Keratinocyte (primary cell): Measurements from ENCODE around the gene VAMP5.

Experiments
- CTCF ChIP-seq, 3 experiments: IDR thresholded peaks in 1 of 3; conservative IDR thresholded peaks in 1 of 3; optimal IDR thresholded peaks in 1 of 3; 2 replicates in 2 of 3; 3 replicates in 1 of 3; pipeline versions ENCODE3 to v1.5.1; 2011; ENCODE audit warnings: low read length in 3 of 3, mild to moderate bottlenecking in 3 of 3, moderate library complexity in 2 of 3, control low read depth in 1 of 3, inconsistent platforms in 1 of 3; ENCODE audit not compliant: insufficient read depth in 2 of 3; ENCODE audit errors: extremely low read depth in 1 of 3
- EZH2 ChIP-seq: IDR thresholded peaks from one replicate; pipeline ENCODE4 v1.6.1; 2012; ENCODE audit warnings: inconsistent platforms, mild to moderate bottlenecking, low read length, moderate library complexity

- no peak for TF ChIP-seq CTCF (optimal IDR thresholded peaks at IDR 0.05 in 1 of 3, IDR thresholded peaks at IDR 0.05 in 1 of 3, conservative IDR thresholded peaks at IDR 0.05 in 1 of 3; ENCODE audit: extremely low read depth in 1 of 3, insufficient read depth in 2 of 3, low read length in 3 of 3)
- TF ChIP-seq EZH2, result no peak
These were observed 29.1 kb upstream of the VAMP5 start for GRCh38 chr2:85554980-85555612.
